KMS-11 (cell line): ENCODE results near the gene CAMK2N1.

ENCODE experiments used
- H2AFZ ChIP-seq: fragments of 200-600 bp; sonication (generic); 2 replicates; pipeline ENCODE4 v1.6.1; 2016; ENCODE audit warnings: antibody characterized with exemption, mixed run types, low read depth
- H3K27ac ChIP-seq: fragments of 200-600 bp; sonication (generic); 2 replicates; pipeline ENCODE4 v1.6.1; 2016; ENCODE audit warnings: mild to moderate bottlenecking, mixed run types
- H3K27me3 ChIP-seq: fragments of 200-600 bp; sonication (generic); 2 replicates; pipeline ENCODE4 v1.6.1; 2017; ENCODE audit warnings: mild to moderate bottlenecking, low read depth, mixed run types, moderate library complexity; ENCODE audit not compliant: insufficient read depth
- H3K36me3 ChIP-seq: fragments of 200-600 bp; sonication (generic); 2 replicates; pipeline ENCODE4 v1.6.1; 2017; ENCODE audit warnings: mild to moderate bottlenecking, mixed run types; ENCODE audit not compliant: insufficient read depth
- H3K4me1 ChIP-seq: fragments of 200-600 bp; sonication (generic); 2 replicates; pipeline ENCODE4 v1.6.1; 2016; ENCODE audit warnings: mild to moderate bottlenecking, low read depth, mixed run types; ENCODE audit not compliant: poor library complexity, severe bottlenecking
- H3K4me2 ChIP-seq: fragments of 200-600 bp; sonication (generic); 2 replicates; pipeline ENCODE4 v1.7.0; 2016; ENCODE audit warnings: mild to moderate bottlenecking, mixed run types
- H3K4me3 ChIP-seq: fragments of 200-600 bp; sonication (generic); IDR thresholded peaks from 2 replicates; pipeline ENCODE4 v1.6.1; 2017; ENCODE audit warnings: low read depth, low read length, mixed read lengths; ENCODE audit not compliant: insufficient read depth
- H3K79me2 ChIP-seq: fragments of 200-600 bp; sonication (generic); 2 replicates; pipeline ENCODE4 v1.6.1; 2016; ENCODE audit warnings: low read depth, mixed run types; ENCODE audit not compliant: insufficient read depth
- H3K9ac ChIP-seq: fragments of 200-600 bp; sonication (generic); 2 replicates; pipeline ENCODE4 v1.6.1; 2016; ENCODE audit warnings: mild to moderate bottlenecking, mixed run types
- H4K20me1 ChIP-seq: fragments of 200-600 bp; sonication (generic); 2 replicates; pipeline ENCODE4 v1.6.1; 2016; ENCODE audit warnings: mild to moderate bottlenecking, mixed run types; ENCODE audit not compliant: insufficient read depth
- TF ChIP-seq, protein P1 (sequence below): fragments of 200-600 bp; sonication (generic); conservative IDR thresholded peaks from 2 replicates; pipeline ENCODE4 v1.6.1; 2017; ENCODE audit warnings: low read depth, mild to moderate bottlenecking, antibody characterized with exemption, low read length, moderate library complexity, mixed read lengths

Gene CAMK2N1

DNA sequence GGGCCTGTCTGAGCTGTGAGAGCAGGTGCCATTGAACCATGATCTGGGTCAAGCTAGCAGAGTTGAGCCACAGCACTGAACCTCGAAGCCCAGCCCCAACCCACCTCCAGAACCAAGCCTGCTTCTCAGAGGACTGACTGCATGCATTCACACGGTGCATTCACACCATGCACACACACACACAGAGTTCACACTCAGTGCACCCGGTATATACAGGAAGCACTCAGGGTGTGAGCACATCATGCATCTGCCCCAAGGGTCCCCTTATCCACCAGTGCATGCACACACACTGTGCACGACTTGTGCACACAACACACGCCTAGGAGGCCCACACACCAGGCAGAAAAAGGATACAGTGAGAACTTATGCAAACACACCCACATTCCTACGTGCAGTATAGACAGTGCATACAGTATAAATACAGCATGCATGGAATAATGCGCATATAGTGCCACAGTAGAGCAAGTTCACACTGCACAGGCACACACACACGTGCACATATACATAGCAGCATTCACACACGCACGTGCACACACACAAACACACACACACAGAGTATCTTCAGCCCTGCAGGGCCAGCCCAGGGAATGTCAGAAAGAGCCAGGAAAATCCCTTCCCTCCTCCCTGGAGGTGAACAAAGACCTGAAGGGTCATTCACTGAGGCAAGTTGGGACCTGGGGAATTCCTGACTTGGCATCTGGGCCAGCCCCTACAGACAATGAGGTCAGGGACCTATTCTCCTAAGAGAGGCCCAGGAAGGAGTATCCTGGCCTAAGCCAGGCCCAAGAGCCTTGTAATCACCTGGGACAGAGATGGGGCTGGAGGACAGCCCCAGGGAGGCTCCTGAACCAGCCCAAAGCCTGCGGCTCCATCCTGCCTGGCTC is 42.1 kb downstream of the CAMK2N1 start:
- Histone ChIP-seq H3K9ac (no peak overlapping the region), H2AFZ (no peak overlapping the region), H3K27me3 (peaks cover 31% of the 10 kb centered on the region; the same call in 1 of the 2 replicates), H3K4me1 (no peaks in the 10 kb centered on the region), H3K27ac (no peak overlapping the region), H3K79me2 (no peaks in the 10 kb centered on the region), H3K36me3 (no peaks in the 10 kb centered on the region), H3K4me2 (no peak overlapping the region), H4K20me1 (no peaks in the 10 kb centered on the region), H3K4me3 (no peak overlapping the region)
- TF ChIP-seq, protein P1, sequence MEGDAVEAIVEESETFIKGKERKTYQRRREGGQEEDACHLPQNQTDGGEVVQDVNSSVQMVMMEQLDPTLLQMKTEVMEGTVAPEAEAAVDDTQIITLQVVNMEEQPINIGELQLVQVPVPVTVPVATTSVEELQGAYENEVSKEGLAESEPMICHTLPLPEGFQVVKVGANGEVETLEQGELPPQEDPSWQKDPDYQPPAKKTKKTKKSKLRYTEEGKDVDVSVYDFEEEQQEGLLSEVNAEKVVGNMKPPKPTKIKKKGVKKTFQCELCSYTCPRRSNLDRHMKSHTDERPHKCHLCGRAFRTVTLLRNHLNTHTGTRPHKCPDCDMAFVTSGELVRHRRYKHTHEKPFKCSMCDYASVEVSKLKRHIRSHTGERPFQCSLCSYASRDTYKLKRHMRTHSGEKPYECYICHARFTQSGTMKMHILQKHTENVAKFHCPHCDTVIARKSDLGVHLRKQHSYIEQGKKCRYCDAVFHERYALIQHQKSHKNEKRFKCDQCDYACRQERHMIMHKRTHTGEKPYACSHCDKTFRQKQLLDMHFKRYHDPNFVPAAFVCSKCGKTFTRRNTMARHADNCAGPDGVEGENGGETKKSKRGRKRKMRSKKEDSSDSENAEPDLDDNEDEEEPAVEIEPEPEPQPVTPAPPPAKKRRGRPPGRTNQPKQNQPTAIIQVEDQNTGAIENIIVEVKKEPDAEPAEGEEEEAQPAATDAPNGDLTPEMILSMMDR, result no peak

- no peak overlapping the region for H3K4me2 ChIP-seq
- TF ChIP-seq, protein P1, result no peak
These were observed 42.9 kb downstream of the CAMK2N1 start for GRCh38 chr1:20442920-20443625.

GRCh38 chr1:20440785-20441200 is 45.2 kb downstream of the CAMK2N1 start:
- H3K4me1 ChIP-seq, result no peaks in the 10 kb centered on the region
- H3K27ac ChIP-seq, result no peak overlapping the region
- no peaks in the 10 kb centered on the region for H4K20me1 ChIP-seq
- no peak overlapping the region for H3K9ac ChIP-seq
- H3K79me2 ChIP-seq, result no peaks in the 10 kb centered on the region
- H3K36me3 ChIP-seq, result no peaks in the 10 kb centered on the region
- H3K27me3 ChIP-seq, result peaks cover 17% of the 10 kb centered on the region; the same call in 1 of the 2 replicates
- no peak overlapping the region for H2AFZ ChIP-seq
- no peak overlapping the region for H3K4me3 ChIP-seq
- no peak overlapping the region for H3K4me2 ChIP-seq
- TF ChIP-seq, protein P1, result no peak

More at GRCh38 chr1:20442920-20443625, 42.9 kb downstream of the CAMK2N1 start:
- Histone ChIP-seq H4K20me1 (no peaks in the 10 kb centered on the region), H3K27ac (no peak overlapping the region), H3K4me1 (no peaks in the 10 kb centered on the region), H2AFZ (no peak overlapping the region), H3K36me3 (no peaks in the 10 kb centered on the region), H3K27me3 (peaks cover 27% of the 10 kb centered on the region; the same call in 1 of the 2 replicates), H3K79me2 (no peaks in the 10 kb centered on the region), H3K4me3 (no peak overlapping the region), H3K9ac (no peak overlapping the region)

DNA sequence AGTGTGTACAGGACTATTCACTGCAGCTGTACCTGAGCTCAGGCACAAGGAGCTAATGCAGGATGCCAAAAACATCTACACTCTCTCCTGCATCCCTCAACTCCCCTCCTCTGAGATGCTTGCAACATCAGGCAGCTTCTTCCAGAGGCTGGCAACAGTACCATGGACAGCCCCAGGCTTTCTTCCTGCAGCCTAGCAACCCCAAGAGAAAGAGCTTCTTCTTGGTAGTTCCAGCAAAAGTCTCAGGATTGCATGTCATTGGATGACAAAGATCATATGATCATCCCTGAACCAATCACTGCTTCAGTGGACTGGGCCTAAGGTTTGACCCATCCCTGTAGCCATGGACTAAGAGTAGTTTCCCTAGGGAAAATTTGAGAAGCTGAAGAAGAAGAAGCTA is 46.7 kb downstream of the CAMK2N1 start:
- Histone ChIP-seq H3K4me1 (no peaks in the 10 kb centered on the region), H3K9ac (no peak overlapping the region), H3K4me2 (no peak overlapping the region), H3K4me3 (no peak overlapping the region), H4K20me1 (no peaks in the 10 kb centered on the region), H3K27ac (no peak overlapping the region), H3K79me2 (no peaks in the 10 kb centered on the region), H3K36me3 (no peaks in the 10 kb centered on the region), H3K27me3 (peaks cover 25% of the 10 kb centered on the region; the same call in 1 of the 2 replicates), H2AFZ (no peak overlapping the region)
- TF ChIP-seq, protein P1, result no peak
